RWPE1 (cell line): ENCODE results near the gene LIPC.
A peak's percentile ranks its signal among the peaks of the same experiment; 100 is the strongest.

Experiments used
- CTCF ChIA-PET: fragments of 350-600 bp; sonication (Branson Sonifier 250); formaldehyde crosslinking; extraction: SDS; loops from one replicate; lab custom pipeline; 2021; lab: Yijun Ruan, JAX
- POLR2A ChIA-PET: fragments of 400-600 bp; formaldehyde crosslinking; extraction: SDS; loops from one replicate; lab custom pipeline; 2020; ENCODE audit warnings: antibody characterized with exemption; ENCODE audit not compliant: low non-redundant PET; lab: Yijun Ruan, JAX
- DNase-seq: peaks from one replicate; pipeline ENCODE4 v3.0.0; 2012; ENCODE audit warnings: low spot score
- H3K27ac ChIP-seq: fragments of 450-650 bp; 2 replicates; pipeline ENCODE4 v1.5.1; 2017
- TF ChIP-seq, protein P1 (sequence below): fragments of 450-650 bp; conservative IDR thresholded peaks from 2 replicates; pipeline ENCODE4 v1.5.1; 2017; ENCODE audit warnings: low read depth, mild to moderate bottlenecking

The LIPC gene

DNA sequence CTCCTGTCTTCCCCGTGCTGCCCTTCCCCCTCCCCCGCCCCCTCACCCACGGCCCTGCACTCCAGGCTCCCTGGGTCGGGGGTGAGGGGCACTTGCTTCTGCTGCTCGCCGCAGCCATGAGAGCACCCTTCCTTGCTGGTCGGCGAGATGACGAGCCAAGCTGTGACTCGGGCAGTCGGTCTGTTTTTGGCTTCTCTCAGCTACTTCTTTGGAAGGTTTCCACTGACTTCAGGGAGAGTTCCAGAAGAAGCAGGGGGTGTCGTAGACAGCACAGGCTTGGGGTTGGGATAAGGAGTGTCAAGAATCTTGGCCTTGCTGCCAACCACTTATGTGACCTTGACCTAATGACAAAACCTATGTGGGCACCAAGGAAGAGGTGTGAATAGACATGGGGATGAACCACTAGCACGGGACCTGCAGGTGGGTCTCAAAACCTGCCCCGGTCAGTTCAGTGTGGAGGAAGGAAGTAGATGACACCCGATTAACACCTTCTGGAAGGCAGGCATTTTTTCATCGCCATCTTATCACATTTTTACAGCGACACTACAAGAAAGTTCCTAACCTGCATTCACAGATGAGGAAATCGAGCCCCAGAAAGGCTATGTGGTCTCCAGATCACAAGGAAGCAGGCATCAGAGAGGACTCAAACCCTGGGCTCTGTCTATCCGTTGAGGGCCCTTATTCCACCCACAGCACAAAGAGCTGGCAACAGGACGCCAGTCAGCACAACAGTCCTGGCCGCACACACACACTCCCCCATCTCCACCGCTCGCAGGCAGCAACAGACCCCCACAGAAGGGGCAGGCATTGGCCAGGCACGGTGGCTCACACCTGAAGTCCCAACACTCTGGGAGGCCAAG, 120.9 kb downstream of the LIPC start:
- 0 out of 2 replicates have a peak overlapping the region, but pooled peaks have one; percentile 39 for H3K27ac ChIP-seq
- TF ChIP-seq, protein P1, sequence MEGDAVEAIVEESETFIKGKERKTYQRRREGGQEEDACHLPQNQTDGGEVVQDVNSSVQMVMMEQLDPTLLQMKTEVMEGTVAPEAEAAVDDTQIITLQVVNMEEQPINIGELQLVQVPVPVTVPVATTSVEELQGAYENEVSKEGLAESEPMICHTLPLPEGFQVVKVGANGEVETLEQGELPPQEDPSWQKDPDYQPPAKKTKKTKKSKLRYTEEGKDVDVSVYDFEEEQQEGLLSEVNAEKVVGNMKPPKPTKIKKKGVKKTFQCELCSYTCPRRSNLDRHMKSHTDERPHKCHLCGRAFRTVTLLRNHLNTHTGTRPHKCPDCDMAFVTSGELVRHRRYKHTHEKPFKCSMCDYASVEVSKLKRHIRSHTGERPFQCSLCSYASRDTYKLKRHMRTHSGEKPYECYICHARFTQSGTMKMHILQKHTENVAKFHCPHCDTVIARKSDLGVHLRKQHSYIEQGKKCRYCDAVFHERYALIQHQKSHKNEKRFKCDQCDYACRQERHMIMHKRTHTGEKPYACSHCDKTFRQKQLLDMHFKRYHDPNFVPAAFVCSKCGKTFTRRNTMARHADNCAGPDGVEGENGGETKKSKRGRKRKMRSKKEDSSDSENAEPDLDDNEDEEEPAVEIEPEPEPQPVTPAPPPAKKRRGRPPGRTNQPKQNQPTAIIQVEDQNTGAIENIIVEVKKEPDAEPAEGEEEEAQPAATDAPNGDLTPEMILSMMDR: no peak
- ChIA-PET POLR2A (no interaction called here), CTCF (no interaction called here)
- no peak for DNase-seq

DNA sequence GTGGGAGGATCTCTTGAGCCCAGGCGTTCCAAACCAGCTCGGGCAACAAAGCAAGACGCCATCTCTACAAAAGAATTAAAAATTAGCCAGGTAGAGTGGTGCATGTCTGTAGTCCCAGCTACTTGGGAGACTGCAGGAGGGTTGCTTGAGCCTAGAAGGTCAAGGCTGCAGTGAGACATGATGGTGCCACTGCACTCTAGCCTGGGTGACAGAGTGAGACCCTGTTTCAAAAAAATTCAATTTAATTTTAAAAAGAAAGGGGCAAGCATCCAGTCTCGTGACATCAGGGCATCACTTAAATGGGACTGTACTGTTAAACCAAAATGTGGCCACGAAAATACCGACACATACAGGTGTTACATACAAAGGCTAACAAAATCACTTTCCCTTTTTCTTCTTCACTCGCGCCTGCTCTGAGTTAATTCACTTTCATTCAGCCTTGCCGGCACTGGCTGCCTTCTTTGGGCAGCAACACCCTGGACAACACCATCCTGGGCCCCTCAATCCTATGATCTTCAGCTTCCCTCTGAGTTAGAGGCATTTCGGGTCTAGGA, 121.7 kb downstream of the LIPC start:
- TF ChIP-seq, protein P1: no peak
- no peak overlapping the region for H3K27ac ChIP-seq
- POLR2A ChIA-PET: no interaction called here
- CTCF ChIA-PET: interaction anchor here (0.5 kb wide), 1 partner anchor 20 kb away, joined by 6 read pairs; no protein-coding TSS in a partner anchor
- no peak for DNase-seq

DNA sequence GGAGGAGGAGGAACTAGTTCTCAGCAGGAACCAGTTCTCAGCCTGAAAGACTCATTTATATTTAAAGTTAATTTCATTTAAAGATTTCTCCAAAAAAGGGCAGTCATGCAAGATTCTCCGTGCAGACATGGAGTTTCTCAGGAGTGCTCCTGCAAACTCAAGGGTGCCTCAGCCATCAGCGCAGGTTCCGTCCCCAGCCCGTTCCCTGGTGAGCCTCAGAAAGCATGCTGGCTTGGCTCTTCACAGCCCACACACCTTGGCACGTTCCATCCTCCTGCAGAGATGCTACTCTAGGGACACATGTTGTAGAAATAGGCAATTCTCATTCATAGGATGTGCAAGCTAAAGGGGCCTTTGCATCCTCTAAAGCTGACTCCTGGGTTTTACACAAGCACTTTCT, 123.0 kb downstream of the LIPC start:
- no peak for DNase-seq
- ChIA-PET CTCF (no interaction called here), POLR2A (no interaction called here)
- no peak overlapping the region for H3K27ac ChIP-seq
- TF ChIP-seq, protein P1: no peak

DNA sequence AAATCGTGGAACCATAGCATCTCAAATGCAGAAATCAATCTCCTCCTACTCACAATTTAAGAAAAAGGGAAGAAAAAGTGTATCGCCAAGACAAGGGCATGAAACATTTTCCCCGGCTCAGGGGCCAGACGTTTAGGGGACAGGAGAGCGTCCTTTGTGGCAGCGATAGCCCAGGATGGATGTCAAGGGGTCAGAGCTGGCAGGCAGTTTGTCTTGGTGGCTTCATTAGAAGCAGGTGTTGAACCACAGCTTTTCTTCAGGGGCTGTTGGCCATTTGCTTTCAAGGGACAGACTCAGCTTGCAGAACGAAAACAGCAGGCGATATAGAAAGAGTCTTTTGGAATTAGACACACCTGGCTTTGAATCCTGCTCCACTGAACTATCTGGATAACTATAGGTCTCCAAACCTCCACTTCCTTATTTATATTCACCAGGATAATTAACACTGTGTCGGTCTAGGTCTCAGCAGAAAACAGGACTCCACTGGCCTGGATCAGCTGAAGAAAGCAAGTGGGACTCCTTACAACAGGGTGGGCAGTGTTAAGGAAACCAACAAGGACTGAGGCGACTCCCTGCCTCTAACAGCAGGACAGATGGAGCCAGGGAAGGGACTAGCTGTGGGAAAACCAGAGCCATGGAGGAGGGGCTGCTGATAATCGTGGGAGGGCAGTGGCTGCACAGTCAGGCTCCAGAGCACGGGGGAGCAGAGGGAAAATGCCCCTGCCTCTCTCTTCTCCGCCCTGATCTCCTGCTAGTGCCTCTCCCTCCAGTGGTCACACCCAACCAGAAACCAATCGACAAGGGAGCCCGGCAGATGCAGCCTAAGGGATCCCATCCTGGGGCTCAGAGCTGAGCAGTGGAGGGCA, 123.6 kb downstream of the LIPC start:
- no peak overlapping the region for H3K27ac ChIP-seq
- TF ChIP-seq, protein P1: no peak
- POLR2A ChIA-PET: no interaction called here
- CTCF ChIA-PET: interaction anchor here (1.0 kb wide), 1 partner anchor 20 kb away, joined by 3 read pairs; no protein-coding TSS in a partner anchor
- no peak for DNase-seq

DNA sequence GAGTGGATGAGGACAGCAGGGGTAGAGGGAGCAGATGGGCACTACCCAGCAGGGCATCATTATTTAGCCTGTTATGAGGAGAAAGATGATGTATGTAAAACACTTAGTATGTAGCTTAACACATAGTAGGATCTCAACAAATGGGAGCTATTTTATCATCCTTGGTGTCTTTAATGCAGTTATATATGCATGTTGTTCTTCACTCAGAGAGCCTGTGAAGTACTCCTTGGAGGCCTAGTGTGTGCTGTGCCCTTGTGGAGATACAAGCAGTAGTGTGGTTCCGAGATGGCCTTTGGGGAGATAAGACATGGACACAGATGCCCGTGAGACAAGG, 124.2 kb downstream of the LIPC start:
- ChIA-PET CTCF (interaction anchor here (1.0 kb wide), 1 partner anchor 21 kb away, joined by 3 read pairs; no protein-coding TSS in a partner anchor), POLR2A (no interaction called here)
- no peak overlapping the region for H3K27ac ChIP-seq
- no peak for DNase-seq
- TF ChIP-seq, protein P1: no peak

DNA sequence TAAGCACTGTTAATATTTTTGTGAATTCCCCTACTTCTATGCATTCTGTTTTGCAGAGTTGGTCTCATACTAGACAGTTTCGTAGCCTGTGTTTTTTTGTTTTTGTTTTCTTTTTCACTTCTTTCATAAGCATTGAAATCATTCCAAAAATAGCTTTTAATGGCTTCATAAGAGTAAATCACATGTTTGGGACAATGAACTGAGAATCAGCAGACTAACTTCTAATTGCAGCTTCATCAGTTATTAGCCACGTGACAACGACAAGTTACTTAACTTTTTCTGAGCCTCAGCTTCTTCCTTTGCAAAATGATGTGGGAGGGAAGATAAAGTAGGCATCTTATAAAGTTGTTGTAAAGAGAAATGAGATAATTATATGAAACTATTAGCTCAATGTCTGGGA, 124.8 kb downstream of the LIPC start:
- POLR2A ChIA-PET: no interaction called here
- TF ChIP-seq, protein P1: no peak
- no peak overlapping the region for H3K27ac ChIP-seq
- no peak for DNase-seq
- CTCF ChIA-PET: interaction anchor here (1.0 kb wide), 1 partner anchor 22 kb away, joined by 3 read pairs; no protein-coding TSS in a partner anchor
